GM23338 (cell line): ENCODE measurements around the gene NXPH2. TPM values are rescaled to one million over a fixed set of nuclear protein-coding genes. Genes with fewer than 3 reads are reported as not detected.

Experiments
- ATAC-seq: fragments of 200-7000 bp; cut with Tn5 transposase; 3 replicates; pipeline ENCODE4 v1.9.1; 2020
- DNase-seq: peaks from one replicate; pipeline ENCODE4 v3.0.0-alpha.2; 2015; ENCODE audit warnings: low spot score
- H2AFZ ChIP-seq: fragments of 200-600 bp; sonication (generic); 2 replicates; pipeline ENCODE4 v1.8.0; 2016; ENCODE audit warnings: antibody characterized with exemption, mild to moderate bottlenecking, moderate library complexity
- H3F3A ChIP-seq: fragments of 200-600 bp; sonication (generic); replicated peaks from 2 replicates; pipeline ENCODE4 v1.8.0; 2017; ENCODE audit warnings: antibody characterized with exemption, mixed run types, low read depth
- H3K27ac ChIP-seq: fragments of 200-600 bp; sonication (generic); 2 replicates; pipeline ENCODE4 v1.6.1; 2016; ENCODE audit warnings: low read depth
- H3K27me3 ChIP-seq: fragments of 200-600 bp; sonication (generic); 2 replicates; pipeline ENCODE4 v1.8.0; 2016; ENCODE audit warnings: mild to moderate bottlenecking, mixed run types, moderate library complexity; ENCODE audit not compliant: insufficient read depth
- H3K36me3 ChIP-seq: fragments of 200-600 bp; sonication (generic); 2 replicates; pipeline ENCODE4 v1.8.0; 2016; ENCODE audit warnings: mild to moderate bottlenecking; ENCODE audit not compliant: insufficient read depth
- H3K4me1 ChIP-seq: fragments of 200-600 bp; sonication (generic); 2 replicates; pipeline ENCODE4 v1.8.0; 2016; ENCODE audit warnings: mild to moderate bottlenecking, moderate library complexity; ENCODE audit not compliant: insufficient read depth
- H3K4me2 ChIP-seq: fragments of 200-600 bp; sonication (generic); 2 replicates; pipeline ENCODE4 v1.7.1; 2017; ENCODE audit warnings: mixed run types
- H3K4me3 ChIP-seq: fragments of 200-600 bp; sonication (generic); 2 replicates; pipeline ENCODE4 v1.6.1; 2016; ENCODE audit warnings: mixed run types
- H3K79me2 ChIP-seq: fragments of 200-600 bp; sonication (generic); replicated peaks from 2 replicates; pipeline ENCODE4 v1.8.0; 2017; ENCODE audit warnings: mild to moderate bottlenecking; ENCODE audit not compliant: insufficient read depth
- H3K9me2 ChIP-seq: fragments of 200-600 bp; sonication (generic); 2 replicates; pipeline ENCODE4 v1.8.0; 2017; ENCODE audit not compliant: insufficient read depth
- H4K20me1 ChIP-seq: fragments of 200-600 bp; sonication (generic); replicated peaks from 2 replicates; pipeline ENCODE4 v1.8.0; 2017; ENCODE audit warnings: mild to moderate bottlenecking; ENCODE audit not compliant: insufficient read depth
- H3K27ac Mint-ChIP-seq: 2 replicates; pipeline ENCODE4 v1.8.0; 2020; ENCODE audit warnings: inconsistent platforms, mild to moderate bottlenecking, moderate library complexity, mixed read lengths
- H3K27me3 Mint-ChIP-seq: 3 replicates; pipeline ENCODE4 v1.8.0; 2022; ENCODE audit warnings: low read depth, mild to moderate bottlenecking, moderate library complexity, mixed read lengths, inconsistent platforms; ENCODE audit not compliant: insufficient read depth, poor library complexity
- H3K36me3 Mint-ChIP-seq: 3 replicates; pipeline ENCODE4 v1.8.0; 2021; ENCODE audit warnings: low read depth, mild to moderate bottlenecking, inconsistent platforms, moderate library complexity, mixed read lengths
- H3K4me1 Mint-ChIP-seq: 3 replicates; pipeline ENCODE4 v1.8.0; 2020; ENCODE audit warnings: mild to moderate bottlenecking, inconsistent platforms, mixed read lengths
- H3K4me3 Mint-ChIP-seq: 3 replicates; pipeline ENCODE4 v1.8.0; 2021; ENCODE audit warnings: moderate library complexity, mild to moderate bottlenecking, inconsistent platforms, mixed read lengths
- H3K9me3 Mint-ChIP-seq: 3 replicates; pipeline ENCODE4 v1.8.0; 2020; ENCODE audit warnings: moderate library complexity, mild to moderate bottlenecking, inconsistent platforms, mixed read lengths
- CREB1 ChIP-seq: fragments of 250-450 bp; sonication (Bioruptor Pico); IDR thresholded peaks from 2 replicates; pipeline ENCODE4 v1.5.0; 2020; ENCODE audit warnings: low read depth, mild to moderate bottlenecking, moderate library complexity
- EZH2 ChIP-seq: fragments of 200-600 bp; sonication (generic); IDR thresholded peaks from one replicate; pipeline ENCODE4 v1.8.0; 2017; ENCODE audit warnings: antibody characterized with exemption, mild to moderate bottlenecking, low read depth; ENCODE audit not compliant: unreplicated experiment
- EZH2phosphoT487 ChIP-seq: fragments of 200-600 bp; sonication (generic); IDR thresholded peaks from one replicate; pipeline ENCODE4 v1.8.1; 2018; ENCODE audit warnings: antibody characterized with exemption; ENCODE audit not compliant: unreplicated experiment
- JUNB ChIP-seq: IDR thresholded peaks from one replicate; pipeline ENCODE4 v1.6.1; 2016; ENCODE audit warnings: antibody characterized with exemption; ENCODE audit not compliant: unreplicated experiment
- NANOG ChIP-seq: IDR thresholded peaks from 2 replicates; pipeline ENCODE4 v1.6.1; 2016; ENCODE audit warnings: antibody characterized with exemption, borderline replicate concordance
- STAT1 ChIP-seq: IDR thresholded peaks from one replicate; pipeline ENCODE4 v1.6.1; 2016; ENCODE audit warnings: antibody characterized with exemption; ENCODE audit not compliant: unreplicated experiment
- ZNF114 ChIP-seq: fragments of 250-450 bp; sonication (Bioruptor Pico); IDR thresholded peaks from 2 replicates; pipeline ENCODE4 v1.5.0; 2020; ENCODE audit warnings: mild to moderate bottlenecking, moderate library complexity
- ZNF331 ChIP-seq: fragments of 250-450 bp; sonication (Bioruptor Pico); IDR thresholded peaks from 2 replicates; pipeline ENCODE4 v1.5.0; 2020; ENCODE audit warnings: low read depth, mild to moderate bottlenecking, moderate library complexity
- polyA plus RNA-seq: library from polyadenylated mRNA; unstranded; fragments of >200 nt; fragmentation: Nextera tagmentation; extraction: Ambion mirVana; gene quantifications from 2 replicates; pipeline ENCODE4 v1.2.1, GENCODE V29; 2016
- total RNA-seq: library from RNA; depleted of rRNA; stranded (reverse); fragments of >200 nt; shearing (Covaris generic); gene quantifications from 2 replicates; pipeline ENCODE4 v1.2.3, GENCODE V29; 2014
- TF ChIP-seq, protein P1 (sequence below): fragments of 250-450 bp; sonication (Bioruptor Pico); IDR thresholded peaks from 2 replicates; pipeline ENCODE4 v1.5.0; 2020; ENCODE audit warnings: mild to moderate bottlenecking, moderate library complexity
- TF ChIP-seq, protein P2 (sequence below): IDR thresholded peaks from 2 replicates; pipeline ENCODE4 v1.6.1; 2016; ENCODE audit warnings: antibody characterized with exemption

The NXPH2 gene
- total and polyA plus RNA-seq, 2 experiments from 2014 or later, result 2.7 to 8.3 TPM

GRCh38 chr2:138630164-138630563 lies 150.0 kb downstream of the NXPH2 start:
- Histone ChIP-seq H2AFZ (no peak overlapping the region), H4K20me1 (no peaks in the 10 kb centered on the region), H3K79me2 (no peaks in the 10 kb centered on the region), H3K4me1 (no peaks in the 10 kb centered on the region), H3K27me3 (no peaks in the 10 kb centered on the region), H3K4me2 (no peak overlapping the region), H3K9me2 (no peaks in the 10 kb centered on the region), H3K4me3 (no peak overlapping the region), H3K27ac (no peak overlapping the region), H3K36me3 (peaks cover 7% of the 10 kb centered on the region; the same call in 1 of the 2 replicates), H3F3A (no peaks in the 10 kb centered on the region)
- H3K36me3 Mint-ChIP-seq, result peaks cover 6% of the 10 kb centered on the region; the same call in 2 of the 3 replicates
- peaks cover 2% of the 10 kb centered on the region for H3K27me3 Mint-ChIP-seq
- DNase-seq, result no peak
- ATAC-seq, result no peak
- no peak overlapping the region for H3K4me3 Mint-ChIP-seq
- H3K4me1 Mint-ChIP-seq, result no peaks in the 10 kb centered on the region; the same call in 2 of the 3 replicates
- no peak overlapping the region for H3K27ac Mint-ChIP-seq
- no peak for TF ChIP-seq EZH2
- TF ChIP-seq EZH2phosphoT487, result no peak
- no peak for TF ChIP-seq ZNF114 (CRISPR knock-in tag)
- TF ChIP-seq, protein P1, sequence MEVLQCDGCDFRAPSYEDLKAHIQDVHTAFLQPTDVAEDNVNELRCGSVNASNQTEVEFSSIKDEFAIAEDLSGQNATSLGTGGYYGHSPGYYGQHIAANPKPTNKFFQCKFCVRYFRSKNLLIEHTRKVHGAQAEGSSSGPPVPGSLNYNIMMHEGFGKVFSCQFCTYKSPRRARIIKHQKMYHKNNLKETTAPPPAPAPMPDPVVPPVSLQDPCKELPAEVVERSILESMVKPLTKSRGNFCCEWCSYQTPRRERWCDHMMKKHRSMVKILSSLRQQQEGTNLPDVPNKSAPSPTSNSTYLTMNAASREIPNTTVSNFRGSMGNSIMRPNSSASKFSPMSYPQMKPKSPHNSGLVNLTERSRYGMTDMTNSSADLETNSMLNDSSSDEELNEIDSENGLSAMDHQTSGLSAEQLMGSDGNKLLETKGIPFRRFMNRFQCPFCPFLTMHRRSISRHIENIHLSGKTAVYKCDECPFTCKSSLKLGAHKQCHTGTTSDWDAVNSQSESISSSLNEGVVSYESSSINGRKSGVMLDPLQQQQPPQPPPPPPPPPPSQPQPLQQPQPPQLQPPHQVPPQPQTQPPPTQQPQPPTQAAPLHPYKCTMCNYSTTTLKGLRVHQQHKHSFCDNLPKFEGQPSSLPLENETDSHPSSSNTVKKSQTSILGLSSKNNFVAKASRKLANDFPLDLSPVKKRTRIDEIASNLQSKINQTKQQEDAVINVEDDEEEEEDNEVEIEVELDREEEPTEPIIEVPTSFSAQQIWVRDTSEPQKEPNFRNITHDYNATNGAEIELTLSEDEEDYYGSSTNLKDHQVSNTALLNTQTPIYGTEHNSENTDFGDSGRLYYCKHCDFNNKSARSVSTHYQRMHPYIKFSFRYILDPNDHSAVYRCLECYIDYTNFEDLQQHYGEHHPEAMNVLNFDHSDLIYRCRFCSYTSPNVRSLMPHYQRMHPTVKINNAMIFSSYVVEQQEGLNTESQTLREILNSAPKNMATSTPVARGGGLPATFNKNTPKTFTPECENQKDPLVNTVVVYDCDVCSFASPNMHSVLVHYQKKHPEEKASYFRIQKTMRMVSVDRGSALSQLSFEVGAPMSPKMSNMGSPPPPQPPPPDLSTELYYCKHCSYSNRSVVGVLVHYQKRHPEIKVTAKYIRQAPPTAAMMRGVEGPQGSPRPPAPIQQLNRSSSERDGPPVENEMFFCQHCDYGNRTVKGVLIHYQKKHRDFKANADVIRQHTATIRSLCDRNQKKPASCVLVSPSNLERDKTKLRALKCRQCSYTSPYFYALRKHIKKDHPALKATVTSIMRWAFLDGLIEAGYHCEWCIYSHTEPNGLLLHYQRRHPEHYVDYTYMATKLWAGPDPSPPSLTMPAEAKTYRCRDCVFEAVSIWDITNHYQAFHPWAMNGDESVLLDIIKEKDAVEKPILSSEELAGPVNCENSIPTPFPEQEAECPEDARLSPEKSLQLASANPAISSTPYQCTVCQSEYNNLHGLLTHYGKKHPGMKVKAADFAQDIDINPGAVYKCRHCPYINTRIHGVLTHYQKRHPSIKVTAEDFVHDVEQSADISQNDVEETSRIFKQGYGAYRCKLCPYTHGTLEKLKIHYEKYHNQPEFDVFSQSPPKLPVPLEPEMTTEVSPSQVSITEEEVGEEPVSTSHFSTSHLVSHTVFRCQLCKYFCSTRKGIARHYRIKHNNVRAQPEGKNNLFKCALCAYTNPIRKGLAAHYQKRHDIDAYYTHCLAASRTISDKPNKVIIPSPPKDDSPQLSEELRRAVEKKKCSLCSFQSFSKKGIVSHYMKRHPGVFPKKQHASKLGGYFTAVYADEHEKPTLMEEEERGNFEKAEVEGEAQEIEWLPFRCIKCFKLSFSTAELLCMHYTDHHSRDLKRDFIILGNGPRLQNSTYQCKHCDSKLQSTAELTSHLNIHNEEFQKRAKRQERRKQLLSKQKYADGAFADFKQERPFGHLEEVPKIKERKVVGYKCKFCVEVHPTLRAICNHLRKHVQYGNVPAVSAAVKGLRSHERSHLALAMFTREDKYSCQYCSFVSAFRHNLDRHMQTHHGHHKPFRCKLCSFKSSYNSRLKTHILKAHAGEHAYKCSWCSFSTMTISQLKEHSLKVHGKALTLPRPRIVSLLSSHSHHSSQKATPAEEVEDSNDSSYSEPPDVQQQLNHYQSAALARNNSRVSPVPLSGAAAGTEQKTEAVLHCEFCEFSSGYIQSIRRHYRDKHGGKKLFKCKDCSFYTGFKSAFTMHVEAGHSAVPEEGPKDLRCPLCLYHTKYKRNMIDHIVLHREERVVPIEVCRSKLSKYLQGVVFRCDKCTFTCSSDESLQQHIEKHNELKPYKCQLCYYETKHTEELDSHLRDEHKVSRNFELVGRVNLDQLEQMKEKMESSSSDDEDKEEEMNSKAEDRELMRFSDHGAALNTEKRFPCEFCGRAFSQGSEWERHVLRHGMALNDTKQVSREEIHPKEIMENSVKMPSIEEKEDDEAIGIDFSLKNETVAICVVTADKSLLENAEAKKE (CRISPR knock-in tag), result no peak
- TF ChIP-seq ZNF331 (CRISPR knock-in tag), result no peak
- no peak for TF ChIP-seq STAT1
- TF ChIP-seq, protein P2, sequence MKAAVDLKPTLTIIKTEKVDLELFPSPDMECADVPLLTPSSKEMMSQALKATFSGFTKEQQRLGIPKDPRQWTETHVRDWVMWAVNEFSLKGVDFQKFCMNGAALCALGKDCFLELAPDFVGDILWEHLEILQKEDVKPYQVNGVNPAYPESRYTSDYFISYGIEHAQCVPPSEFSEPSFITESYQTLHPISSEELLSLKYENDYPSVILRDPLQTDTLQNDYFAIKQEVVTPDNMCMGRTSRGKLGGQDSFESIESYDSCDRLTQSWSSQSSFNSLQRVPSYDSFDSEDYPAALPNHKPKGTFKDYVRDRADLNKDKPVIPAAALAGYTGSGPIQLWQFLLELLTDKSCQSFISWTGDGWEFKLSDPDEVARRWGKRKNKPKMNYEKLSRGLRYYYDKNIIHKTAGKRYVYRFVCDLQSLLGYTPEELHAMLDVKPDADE, result no peak
- TF ChIP-seq NANOG, result no peak
- no peak for TF ChIP-seq JUNB
- no peak for TF ChIP-seq CREB1 (CRISPR knock-in tag)
- H3K9me3 Mint-ChIP-seq, result peaks cover 10% of the 10 kb centered on the region
